K562 (cell line): ENCODE measurements around the gene RACGAP1. TPM values are rescaled to one million over a fixed set of nuclear protein-coding genes. Genes with fewer than 3 reads are reported as not detected.

Experiments
- ATAC-seq: fragments of 200-7000 bp; cut with Tn5 transposase; 3 replicates; pipeline ENCODE4 v1.9.1; 2020; ENCODE audit warnings: moderate library complexity
- BruUV-seq: library from RNA; stranded (reverse); fragments of 400-500 nt; replicated peaks from 2 replicates; lab custom pipeline; 2021; lab: Mats Ljungman, UMichigan
- CTCF ChIA-PET: fragments of 300-600 bp; formaldehyde crosslinking; extraction: SDS; loops from one replicate; lab custom pipeline; 2021; ENCODE audit warnings: low intra/inter-chr PET ratio; lab: Yijun Ruan, JAX
- POLR2A ChIA-PET: fragments of 300-600, 350-650 bp; sonication (Branson Sonifier 250); formaldehyde crosslinking; extraction: SDS; loops from one replicate; lab custom pipeline; 2021; ENCODE audit warnings: antibody characterized with exemption, inconsistent platforms; lab: Yijun Ruan, JAX
- DNase-seq, 4 experiments: peaks; one replicate each; pipeline versions ENCODE4 v3.0.0 to v3.0.0-alpha.2; 2011 to 2018; ENCODE audit warnings: low spot score in 3 of 4, mixed read lengths in 3 of 4; ENCODE audit errors: extremely low read depth in 1 of 4
- FAIRE-seq: peaks from 2 replicates; lab custom pipeline; 2011; peaks lifted over from hg19 to GRCh38; lab: Jason Lieb, UNC
- H2AFZ ChIP-seq: 2 replicates; pipeline ENCODE4 v1.6.0; 2011; ENCODE audit warnings: low read depth, low read length, control low read depth, inconsistent platforms
- H3K27ac ChIP-seq: fragments of 200-600 bp; 3 replicates; pipeline ENCODE4 v1.8.0; 2011; ENCODE audit warnings: low read depth, mild to moderate bottlenecking, control low read depth, inconsistent platforms, low read length, moderate library complexity, mixed read lengths; ENCODE audit errors: extremely low read depth
- H3K27me3 ChIP-seq, 2 experiments: fragments of 300-600 bp in 1 of 2; 2 replicates in 1 of 2; 3 replicates in 1 of 2; pipeline versions ENCODE4 v1.6.0 to v1.8.0; 2011; ENCODE audit warnings: inconsistent platforms in 2 of 2, low read length in 2 of 2, mild to moderate bottlenecking in 1 of 2, mixed read lengths in 1 of 2, moderate library complexity in 1 of 2; ENCODE audit not compliant: control insufficient read depth in 2 of 2, insufficient read depth in 2 of 2
- H3K36me3 ChIP-seq: fragments of 300-600 bp; 3 replicates; pipeline ENCODE4 v1.8.0; 2011; ENCODE audit warnings: mild to moderate bottlenecking, low read length, inconsistent platforms; ENCODE audit not compliant: control insufficient read depth, insufficient read depth
- H3K4me1 ChIP-seq, 2 experiments: fragments of 200-600 bp in 1 of 2; replicated peaks in 1 of 2; 2 replicates in 1 of 2; 3 replicates in 1 of 2; pipeline versions ENCODE4 v1.5.1 to v1.8.0; 2011; ENCODE audit warnings: inconsistent platforms in 2 of 2, low read length in 2 of 2, mild to moderate bottlenecking in 1 of 2, mixed read lengths in 1 of 2, moderate library complexity in 1 of 2; ENCODE audit not compliant: control insufficient read depth in 2 of 2, insufficient read depth in 2 of 2
- H3K4me2 ChIP-seq: 2 replicates; pipeline ENCODE4 v1.6.1; 2011; ENCODE audit warnings: low read length, control low read depth, inconsistent platforms, mixed read lengths; ENCODE audit not compliant: insufficient read depth
- H3K4me3 ChIP-seq: fragments of 200-600 bp; sonication (generic), shearing (Covaris generic); 2 replicates; pipeline ENCODE4 v1.5.1; 2016; ENCODE audit warnings: control low read depth, inconsistent platforms
- H3K79me2 ChIP-seq: fragments of 200-600 bp; 3 replicates; pipeline ENCODE4 v1.8.0; 2011; ENCODE audit warnings: low read length, inconsistent platforms; ENCODE audit not compliant: control insufficient read depth, insufficient read depth
- H3K9ac ChIP-seq, 2 experiments: 2 replicates each; pipeline versions ENCODE4 v1.6.0 to v1.6.1; 2011; ENCODE audit warnings: low read depth in 2 of 2, low read length in 2 of 2, control low read depth in 1 of 2, inconsistent platforms in 1 of 2, mild to moderate bottlenecking in 1 of 2, mixed read lengths in 1 of 2; ENCODE audit not compliant: insufficient read depth in 1 of 2
- H3K9me1 ChIP-seq: one replicate; pipeline ENCODE4 v1.6.0; 2011; ENCODE audit warnings: inconsistent platforms, mild to moderate bottlenecking, low read length, moderate library complexity; ENCODE audit not compliant: control insufficient read depth, insufficient read depth
- H3K9me3 ChIP-seq: replicated peaks from 2 replicates; pipeline ENCODE4 v1.5.1; 2011; ENCODE audit warnings: low read depth, low read length, inconsistent platforms; ENCODE audit not compliant: control insufficient read depth, insufficient read depth
- H4K20me1 ChIP-seq: replicated peaks from 2 replicates; pipeline ENCODE4 v1.6.1; 2011; ENCODE audit warnings: low read length, inconsistent platforms, mixed read lengths; ENCODE audit not compliant: control insufficient read depth, insufficient read depth
- ARID2 ChIP-seq: fragments of 450-650 bp; IDR thresholded peaks from 2 replicates; pipeline ENCODE4 v1.6.1; 2017; ENCODE audit warnings: antibody characterized with exemption, mild to moderate bottlenecking
- FOXJ2 ChIP-seq: fragments of 200-800 bp; sonication (Bioruptor generic); IDR thresholded peaks from 2 replicates; pipeline ENCODE4 v1.6.1; 2016; ENCODE audit warnings: missing genetic modification characterization, missing compliant biosample characterization
- TAF1 ChIP-seq: IDR thresholded peaks from 2 replicates; pipeline ENCODE4 v1.6.1; 2011; ENCODE audit warnings: mild to moderate bottlenecking, low read length, moderate library complexity; ENCODE audit not compliant: insufficient read depth, control insufficient read depth, severe bottlenecking; ENCODE audit errors: extremely low read depth
- XRCC3 ChIP-seq: fragments of 450-650 bp; IDR thresholded peaks from 2 replicates; pipeline ENCODE4 v1.6.1; 2017; ENCODE audit warnings: mild to moderate bottlenecking, moderate library complexity
- ZKSCAN3 ChIP-seq: fragments of 250-450 bp; sonication (Bioruptor Pico); IDR thresholded peaks from 2 replicates; pipeline ENCODE4 v1.4.0; 2020
- ZNF23 ChIP-seq: fragments of 250-450 bp; sonication (Bioruptor Pico); IDR thresholded peaks from 2 replicates; pipeline ENCODE4 v1.4.0; 2020; ENCODE audit warnings: mild to moderate bottlenecking
- ZNF41 ChIP-seq: fragments of 250-450 bp; sonication (Bioruptor Pico); conservative IDR thresholded peaks from 2 replicates; pipeline ENCODE4 v1.4.0; 2020; ENCODE audit warnings: mild to moderate bottlenecking
- ZSCAN29 ChIP-seq: fragments of 450-650 bp; IDR thresholded peaks from 2 replicates; pipeline ENCODE4 v1.6.1; 2017
- WGBS: fragments of 100-300 bp; shearing (Covaris generic); methylation state at CpG from one replicate; pipeline ENCODE4 v1.1.6; 2016; ENCODE audit warnings: low coverage, mixed read lengths; ENCODE audit not compliant: insufficient coverage; ENCODE audit errors: missing lambda C conversion rate; 5-methylcytosine and 5-hydroxymethylcytosine counted together
- in situ Hi-C: fragments of 300-500 bp; cut with MboI; formaldehyde crosslinking; loops from 4 replicates; pipeline ENCODE4 v1.15.0; 2018; ENCODE audit warnings: inconsistent platforms, mixed read lengths
- intact Hi-C: fragments of 100-400 bp; cut with micrococcal nuclease; formaldehyde crosslinking; loops from 2 replicates; pipeline ENCODE4 v1.14.2; 2022
- polyA plus RNA-seq, 8 experiments: library from polyadenylated mRNA; depleted of rRNA in 4 of 8; stranded (reverse) in 5 of 8; unstranded in 3 of 8; fragments of >200 nt; fragmentation: Nextera tagmentation in 2 of 8; fragmentation: Illumina TruSeq in 1 of 8; extraction: Ambion mirVana in 2 of 8; extraction: Trizol in 1 of 8; gene quantifications; 2 replicates each; pipeline versions ENCODE4 v1.2.1 to v1.2.3, GENCODE V29; 2011 to 2014; ENCODE audit warnings: inconsistent platforms in 1 of 8, missing spikeins in 1 of 8
- total RNA-seq, 7 experiments: library from RNA; depleted of rRNA in 6 of 7; stranded (reverse); fragments of >200 nt in 6 of 7; fragmentation: Illumina TruSeq in 2 of 7; extraction: Trizol in 2 of 7; gene quantifications; 2 replicates each; pipeline versions ENCODE4 v1.2.1 to v1.2.3, GENCODE V29; 2011 to 2021; ENCODE audit warnings: low replicate concordance in 1 of 7
- TF ChIP-seq, protein P1 (sequence below): fragments of 250-450 bp; sonication (Bioruptor Pico); IDR thresholded peaks from 2 replicates; pipeline ENCODE4 v1.8.0; 2022; ENCODE audit warnings: moderate library complexity, mild to moderate bottlenecking, inconsistent platforms

Gene RACGAP1
- total and polyA plus RNA-seq, 9 of the 15 experiments (the other 6 are each of a cell fraction or from before 2014, with no cell fraction given): 56.4 to 92.9 (median 71.8) TPM

DNA sequence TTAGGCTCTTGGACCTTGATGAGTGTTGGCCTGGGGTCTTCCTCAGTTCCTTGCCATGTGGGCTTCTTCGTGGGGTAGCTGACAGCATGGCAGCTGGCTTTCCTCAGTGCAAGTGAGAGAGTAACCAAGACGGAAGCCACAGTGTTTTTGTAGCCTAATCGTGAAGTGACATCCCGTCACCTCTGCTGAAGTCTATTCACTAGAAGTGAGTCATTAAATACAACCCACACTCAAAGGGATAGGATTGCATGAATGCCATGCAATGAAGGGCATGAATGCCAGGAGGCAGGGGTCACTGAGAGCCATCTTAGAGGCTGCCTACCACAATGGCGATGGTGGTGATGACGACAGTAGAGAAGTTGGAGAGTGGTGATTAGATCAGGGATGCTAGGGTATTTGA is 18.6 kb upstream of the RACGAP1 start:
- H3K27ac ChIP-seq: no peak overlapping the region
- FAIRE-seq (no peak), ATAC-seq (no peak), DNase-seq (no peak)
- H3K36me3 ChIP-seq: no peaks in the 10 kb centered on the region
- peaks cover 35 to 38% of the 10 kb centered on the region in 2 experiments for H3K4me1 ChIP-seq
- no peak overlapping the region for H2AFZ ChIP-seq
- H3K79me2 ChIP-seq: no peaks in the 10 kb centered on the region
- no peak overlapping the region for H3K4me2 ChIP-seq
- 49% methylated on average over 6 of the region's 6 CpGs for WGBS
- POLR2A ChIA-PET: no interaction called here
- no peaks in the 10 kb centered on the region for H3K9me3 ChIP-seq
- BruUV-seq: no TSS peak
- CTCF ChIA-PET: no interaction called here
- H3K9me1 ChIP-seq: no peaks in the 10 kb centered on the region
- TF ChIP-seq ZNF41: no peak
- intact Hi-C loops: no loop called here
- H3K27me3 ChIP-seq: no peaks in the 10 kb centered on the region
- H3K9ac ChIP-seq: no peak overlapping the region
- in situ Hi-C loops: no loop called here
- H4K20me1 ChIP-seq: 0 out of 2 replicates have a peak, but pooled peaks cover 7% of the 10 kb centered on the region
- H3K4me3 ChIP-seq: no peak overlapping the region

DNA sequence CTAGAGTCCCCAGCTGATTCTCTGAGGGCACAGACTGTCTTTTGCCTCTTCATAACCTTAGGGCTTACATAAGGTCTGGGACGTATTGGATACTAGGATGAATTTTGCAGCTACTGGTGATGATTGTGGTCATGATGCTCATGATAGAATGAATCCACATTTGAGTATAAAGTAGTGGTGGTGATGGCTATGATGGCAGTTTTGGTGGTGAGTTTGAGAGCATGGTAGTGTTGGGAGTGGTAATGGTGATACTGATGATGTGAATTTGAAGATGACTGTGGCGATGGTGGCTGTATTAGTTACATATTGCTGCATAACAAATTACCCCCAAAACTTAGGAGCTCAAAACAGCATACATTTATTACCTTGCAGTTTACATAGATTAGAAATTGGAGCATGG is 18.0 kb upstream of the RACGAP1 start:
- no TSS peak for BruUV-seq
- no peak for FAIRE-seq
- no peak overlapping the region for H3K4me2 ChIP-seq
- in situ Hi-C loops: no loop called here
- no peaks in the 10 kb centered on the region for H3K27me3 ChIP-seq
- CTCF ChIA-PET: no interaction called here
- H3K9ac ChIP-seq: no peak overlapping the region
- intact Hi-C loops: no loop called here
- H3K36me3 ChIP-seq: no peaks in the 10 kb centered on the region
- peaks cover 31 to 37% of the 10 kb centered on the region in 2 experiments for H3K4me1 ChIP-seq
- 0 out of 2 replicates have a peak, but pooled peaks cover 7% of the 10 kb centered on the region for H4K20me1 ChIP-seq
- no peak overlapping the region for H3K4me3 ChIP-seq
- no peak overlapping the region for H2AFZ ChIP-seq
- H3K79me2 ChIP-seq: no peaks in the 10 kb centered on the region
- no peaks in the 10 kb centered on the region for H3K9me3 ChIP-seq
- no peak overlapping the region for H3K27ac ChIP-seq
- WGBS: 76% methylated on average over 2 of the region's 2 CpGs
- H3K9me1 ChIP-seq: no peaks in the 10 kb centered on the region
- DNase-seq: no peak
- TF ChIP-seq, protein P1, sequence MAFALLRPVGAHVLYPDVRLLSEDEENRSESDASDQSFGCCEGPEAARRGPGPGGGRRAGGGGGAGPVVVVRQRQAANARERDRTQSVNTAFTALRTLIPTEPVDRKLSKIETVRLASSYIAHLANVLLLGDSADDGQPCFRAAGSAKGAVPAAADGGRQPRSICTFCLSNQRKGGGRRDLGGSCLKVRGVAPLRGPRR (CRISPR knock-in tag): no peak
- no peak for TF ChIP-seq ZKSCAN3
- TF ChIP-seq XRCC3: no peak
- TF ChIP-seq ARID2: no peak
- no peak for TF ChIP-seq TAF1
- TF ChIP-seq FOXJ2: no peak
- TF ChIP-seq ZSCAN29: no peak
- TF ChIP-seq ZNF23 (CRISPR knock-in tag): no peak
- ATAC-seq: no peak
- POLR2A ChIA-PET: no interaction called here
